MCF 10A (cell line): ENCODE results near the gene TCERG1L. TPM values are rescaled to one million over a fixed set of nuclear protein-coding genes. Genes with fewer than 3 reads are reported as not detected.

Source experiments
- BruUV-seq: library from RNA; stranded (reverse); fragments of 400-500 nt; replicated peaks from 2 replicates; lab custom pipeline; 2021; lab: Mats Ljungman, UMichigan
- CTCF ChIA-PET: fragments of 300-600 bp; sonication (Branson Sonifier 250); formaldehyde crosslinking; extraction: SDS; loops from one replicate; lab custom pipeline; 2021; ENCODE audit warnings: antibody characterized with exemption, inconsistent platforms; lab: Yijun Ruan, JAX
- POLR2A ChIA-PET: fragments of 300-600, 350-650 bp; sonication (Branson Sonifier 250); formaldehyde crosslinking; extraction: SDS; loops from one replicate; lab custom pipeline; 2020; ENCODE audit warnings: antibody characterized with exemption, inconsistent platforms; lab: Yijun Ruan, JAX
- DNase-seq: peaks from one replicate; pipeline ENCODE4 v3.0.0-alpha.2; 2018; ENCODE audit not compliant: unreplicated experiment
- H3K27ac Mint-ChIP-seq: one replicate; pipeline ENCODE4 v1.8.0; 2022; ENCODE audit warnings: mild to moderate bottlenecking, low read depth, mixed read lengths; ENCODE audit not compliant: unreplicated experiment
- H3K27me3 Mint-ChIP-seq: one replicate; pipeline ENCODE4 v1.8.0; 2022; ENCODE audit warnings: mixed read lengths; ENCODE audit not compliant: insufficient read depth, unreplicated experiment
- H3K36me3 Mint-ChIP-seq: one replicate; pipeline ENCODE4 v1.8.0; 2022; ENCODE audit warnings: mild to moderate bottlenecking, moderate library complexity, mixed read lengths; ENCODE audit not compliant: insufficient read depth, unreplicated experiment
- H3K4me1 Mint-ChIP-seq: one replicate; pipeline ENCODE4 v1.8.0; 2022; ENCODE audit warnings: mixed read lengths; ENCODE audit not compliant: insufficient read depth, unreplicated experiment
- H3K4me3 Mint-ChIP-seq: one replicate; pipeline ENCODE4 v1.8.0; 2022; ENCODE audit warnings: mild to moderate bottlenecking, moderate library complexity, mixed read lengths; ENCODE audit not compliant: unreplicated experiment
- H3K9me3 Mint-ChIP-seq: one replicate; pipeline ENCODE4 v1.8.0; 2022; ENCODE audit warnings: mixed read lengths; ENCODE audit not compliant: unreplicated experiment
- CTCF ChIP-seq: fragments of 200-600 bp; IDR thresholded peaks from one replicate; pipeline ENCODE4 v1.8.0; 2022; ENCODE audit warnings: antibody characterized with exemption, mild to moderate bottlenecking; ENCODE audit not compliant: unreplicated experiment
- intact Hi-C: fragments of 100-400 bp; cut with micrococcal nuclease; formaldehyde crosslinking; loops from 2 replicates; pipeline ENCODE4 v1.14.1; 2022
- total RNA-seq: library from RNA; stranded (reverse); gene quantifications from 2 replicates; pipeline ENCODE4 v1.2.3, GENCODE V29; 2022

TCERG1L gene
- total RNA-seq, 1 experiment from 2014 or later: not detected

GRCh38 chr10:131227163-131227740 lies 84.3 kb downstream of the TCERG1L start:
- intact Hi-C loops: no loop called here
- TF ChIP-seq CTCF: no peak
- DNase-seq: no peak
- Mint-ChIP-seq H3K4me1 (no peaks in the 10 kb centered on the region), H3K4me3 (no peak overlapping the region), H3K27ac (no peak overlapping the region), H3K9me3 (peaks cover 18% of the 10 kb centered on the region), H3K36me3 (no peaks in the 10 kb centered on the region), H3K27me3 (no peaks in the 10 kb centered on the region)
- POLR2A ChIA-PET: no interaction called here
- CTCF ChIA-PET: no interaction called here
- BruUV-seq: no TSS peak

GRCh38 chr10:131226446-131227162 lies 84.9 kb downstream of the TCERG1L start:
- intact Hi-C loops: no loop called here
- Mint-ChIP-seq H3K4me3 (no peak overlapping the region), H3K4me1 (no peaks in the 10 kb centered on the region), H3K27ac (no peak overlapping the region), H3K27me3 (no peaks in the 10 kb centered on the region), H3K36me3 (no peaks in the 10 kb centered on the region), H3K9me3 (peaks cover 18% of the 10 kb centered on the region)
- TF ChIP-seq CTCF: no peak
- ChIA-PET POLR2A (no interaction called here), CTCF (no interaction called here)
- DNase-seq: no peak
- BruUV-seq: no TSS peak

GRCh38 chr10:131224106-131224505 lies 87.4 kb downstream of the TCERG1L start:
- H3K27ac Mint-ChIP-seq: no peak overlapping the region
- H3K27me3 Mint-ChIP-seq: no peaks in the 10 kb centered on the region
- DNase-seq: no peak
- H3K9me3 Mint-ChIP-seq: peaks cover 14% of the 10 kb centered on the region
- intact Hi-C loops: no loop called here
- H3K36me3 Mint-ChIP-seq: no peaks in the 10 kb centered on the region
- BruUV-seq: no TSS peak
- TF ChIP-seq CTCF: no peak
- H3K4me3 Mint-ChIP-seq: no peak overlapping the region
- no peaks in the 10 kb centered on the region for H3K4me1 Mint-ChIP-seq
- ChIA-PET POLR2A (no interaction called here), CTCF (no interaction called here)

GRCh38 chr10:131223422-131223821 lies 88.1 kb downstream of the TCERG1L start:
- no peak for TF ChIP-seq CTCF
- H3K36me3 Mint-ChIP-seq: no peaks in the 10 kb centered on the region
- DNase-seq: no peak
- H3K4me3 Mint-ChIP-seq: no peak overlapping the region
- intact Hi-C loops: no loop called here
- no peaks in the 10 kb centered on the region for H3K27me3 Mint-ChIP-seq
- CTCF ChIA-PET: no interaction called here
- peaks cover 13% of the 10 kb centered on the region for H3K9me3 Mint-ChIP-seq
- H3K27ac Mint-ChIP-seq: no peak overlapping the region
- H3K4me1 Mint-ChIP-seq: no peaks in the 10 kb centered on the region
- POLR2A ChIA-PET: no interaction called here
- BruUV-seq: no TSS peak
